ENCODE results near the gene SLC1A5. TPM values are rescaled to one million over a fixed set of nuclear protein-coding genes. Genes with fewer than 3 reads are reported as not detected.

The SLC1A5 gene
- total RNA-seq, 1 donor from 2014 or later, result 35.4 TPM

DNA sequence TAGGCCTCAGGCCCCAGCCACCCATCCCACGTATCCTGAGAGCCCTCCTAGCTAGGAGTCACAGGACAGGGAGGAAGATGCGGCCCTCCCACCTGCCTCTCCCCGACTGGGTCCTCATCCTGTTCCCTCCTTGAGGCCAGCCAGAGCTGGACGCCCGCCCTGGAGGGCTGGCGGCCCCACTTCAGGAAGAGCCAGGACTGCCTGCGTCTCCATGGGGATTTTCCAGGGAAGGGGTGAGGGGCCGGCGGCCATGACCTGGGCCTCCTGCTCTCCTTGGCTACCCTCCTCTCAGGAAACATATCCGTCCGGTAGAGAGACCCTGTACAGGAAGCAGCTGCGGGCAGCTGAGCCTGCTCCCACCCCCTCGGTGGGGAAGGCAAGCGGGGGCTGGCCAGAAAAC, 60.2 kb downstream of the SLC1A5 start:
- TF ChIP-seq, protein P1, sequence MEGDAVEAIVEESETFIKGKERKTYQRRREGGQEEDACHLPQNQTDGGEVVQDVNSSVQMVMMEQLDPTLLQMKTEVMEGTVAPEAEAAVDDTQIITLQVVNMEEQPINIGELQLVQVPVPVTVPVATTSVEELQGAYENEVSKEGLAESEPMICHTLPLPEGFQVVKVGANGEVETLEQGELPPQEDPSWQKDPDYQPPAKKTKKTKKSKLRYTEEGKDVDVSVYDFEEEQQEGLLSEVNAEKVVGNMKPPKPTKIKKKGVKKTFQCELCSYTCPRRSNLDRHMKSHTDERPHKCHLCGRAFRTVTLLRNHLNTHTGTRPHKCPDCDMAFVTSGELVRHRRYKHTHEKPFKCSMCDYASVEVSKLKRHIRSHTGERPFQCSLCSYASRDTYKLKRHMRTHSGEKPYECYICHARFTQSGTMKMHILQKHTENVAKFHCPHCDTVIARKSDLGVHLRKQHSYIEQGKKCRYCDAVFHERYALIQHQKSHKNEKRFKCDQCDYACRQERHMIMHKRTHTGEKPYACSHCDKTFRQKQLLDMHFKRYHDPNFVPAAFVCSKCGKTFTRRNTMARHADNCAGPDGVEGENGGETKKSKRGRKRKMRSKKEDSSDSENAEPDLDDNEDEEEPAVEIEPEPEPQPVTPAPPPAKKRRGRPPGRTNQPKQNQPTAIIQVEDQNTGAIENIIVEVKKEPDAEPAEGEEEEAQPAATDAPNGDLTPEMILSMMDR (IDR thresholded peaks at IDR 0.05; ENCODE audit: partially characterized antibody, unreplicated experiment), result no peak
- no peaks in the 10 kb centered on the region for H3K36me3 Mint-ChIP-seq (ENCODE audit: unreplicated experiment)
- peak overlapping the region; percentile 72 for H3K27ac Mint-ChIP-seq (ENCODE audit: unreplicated experiment)
- peaks cover 17% of the 10 kb centered on the region for H3K9me3 Mint-ChIP-seq (ENCODE audit: unreplicated experiment)
- H3K27me3 Mint-ChIP-seq (ENCODE audit: unreplicated experiment), result peaks cover 27% of the 10 kb centered on the region
- H3K4me1 Mint-ChIP-seq (ENCODE audit: low read depth, unreplicated experiment), result peaks cover 46% of the 10 kb centered on the region
- no peak for DNase-seq
- no peak overlapping the region for H3K4me3 Mint-ChIP-seq (ENCODE audit: unreplicated experiment)

DNA sequence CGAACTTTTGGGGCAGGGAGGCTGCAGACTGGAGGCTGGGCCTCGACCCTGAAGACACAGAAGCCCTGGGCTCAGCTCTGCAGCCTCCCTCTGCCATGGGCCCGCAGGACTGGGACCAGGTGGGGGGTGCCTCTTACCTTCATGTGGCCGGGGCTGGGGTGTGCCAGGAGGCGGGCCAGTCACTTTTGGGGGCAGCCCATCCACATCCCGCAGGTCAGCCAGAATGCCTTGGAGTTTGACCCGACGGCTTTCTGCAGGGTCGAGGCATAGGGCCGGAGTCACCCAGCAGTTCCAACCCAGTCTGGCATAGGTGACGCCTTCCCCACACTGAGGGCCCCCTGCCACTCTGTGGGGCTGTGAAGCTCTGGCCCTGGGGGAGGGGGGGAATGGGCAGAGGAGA, 60.6 kb downstream of the SLC1A5 start:
- DNase-seq, result no peak
- Mint-ChIP-seq H3K36me3 (ENCODE audit: unreplicated experiment) (no peaks in the 10 kb centered on the region), H3K4me3 (ENCODE audit: unreplicated experiment) (peak overlapping the region; percentile 14), H3K4me1 (ENCODE audit: low read depth, unreplicated experiment) (peaks cover 46% of the 10 kb centered on the region), H3K27me3 (ENCODE audit: unreplicated experiment) (peaks cover 27% of the 10 kb centered on the region), H3K9me3 (ENCODE audit: unreplicated experiment) (peaks cover 17% of the 10 kb centered on the region), H3K27ac (ENCODE audit: unreplicated experiment) (peak overlapping the region; percentile 93)
- TF ChIP-seq, protein P1 (IDR thresholded peaks at IDR 0.05; ENCODE audit: partially characterized antibody, unreplicated experiment), result no peak

DNA sequence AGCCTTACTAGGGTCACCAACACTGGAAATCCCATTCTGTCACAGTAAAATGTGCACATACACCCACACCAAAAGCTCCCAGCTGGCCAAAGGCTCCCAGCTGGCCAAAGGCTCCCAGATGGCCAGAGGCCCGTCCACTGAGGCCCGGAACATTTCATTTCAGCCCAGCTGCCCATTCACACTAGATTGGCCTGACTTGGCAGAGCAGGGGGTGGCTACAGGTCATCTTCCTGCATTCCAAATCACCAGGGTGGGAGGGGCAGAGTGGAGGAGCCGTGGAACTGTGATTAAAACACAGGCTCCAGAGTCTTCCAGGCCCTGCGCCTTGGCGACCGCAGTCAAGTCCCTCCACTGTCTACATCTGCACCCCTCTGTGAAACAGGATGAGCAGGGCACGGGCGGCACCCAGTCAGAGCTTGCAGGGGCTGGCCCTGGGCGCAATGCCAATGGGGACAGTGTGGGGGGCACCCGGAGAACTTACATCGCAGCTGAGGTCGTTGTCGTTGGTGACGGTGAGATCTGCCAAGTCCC, 61.4 kb downstream of the SLC1A5 start:
- peaks cover 43% of the 10 kb centered on the region for H3K4me1 Mint-ChIP-seq (ENCODE audit: low read depth, unreplicated experiment)
- H3K9me3 Mint-ChIP-seq (ENCODE audit: unreplicated experiment), result peaks cover 18% of the 10 kb centered on the region
- no peaks in the 10 kb centered on the region for H3K36me3 Mint-ChIP-seq (ENCODE audit: unreplicated experiment)
- H3K27ac Mint-ChIP-seq (ENCODE audit: unreplicated experiment), result peak overlapping the region; percentile 93
- H3K4me3 Mint-ChIP-seq (ENCODE audit: unreplicated experiment), result peak overlapping the region; percentile 49
- TF ChIP-seq, protein P1 (IDR thresholded peaks at IDR 0.05; ENCODE audit: partially characterized antibody, unreplicated experiment), result no peak
- peaks cover 26% of the 10 kb centered on the region for H3K27me3 Mint-ChIP-seq (ENCODE audit: unreplicated experiment)
- DNase-seq, result no peak

DNA sequence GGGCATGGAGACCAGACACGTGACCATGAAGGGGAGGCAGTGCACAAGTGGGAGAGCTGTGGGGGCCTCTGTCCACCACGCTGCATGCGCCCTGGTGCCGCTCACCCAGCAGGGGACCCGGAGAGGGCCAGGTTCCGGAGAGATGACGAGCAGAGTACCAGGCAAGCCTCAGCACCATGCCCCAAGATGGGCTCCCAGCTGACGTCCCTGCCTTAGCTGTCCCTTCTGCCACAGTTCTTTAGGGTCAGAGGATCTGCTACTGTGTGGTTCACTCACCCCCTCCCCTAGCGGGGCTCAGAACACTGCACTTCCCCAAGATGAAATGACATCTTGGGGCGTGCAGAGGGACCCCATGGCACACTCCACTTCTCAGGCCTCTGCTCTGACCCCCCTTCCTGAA, 61.8 kb downstream of the SLC1A5 start:
- H3K4me3 Mint-ChIP-seq (ENCODE audit: unreplicated experiment), result peak overlapping the region; percentile 74

DNA sequence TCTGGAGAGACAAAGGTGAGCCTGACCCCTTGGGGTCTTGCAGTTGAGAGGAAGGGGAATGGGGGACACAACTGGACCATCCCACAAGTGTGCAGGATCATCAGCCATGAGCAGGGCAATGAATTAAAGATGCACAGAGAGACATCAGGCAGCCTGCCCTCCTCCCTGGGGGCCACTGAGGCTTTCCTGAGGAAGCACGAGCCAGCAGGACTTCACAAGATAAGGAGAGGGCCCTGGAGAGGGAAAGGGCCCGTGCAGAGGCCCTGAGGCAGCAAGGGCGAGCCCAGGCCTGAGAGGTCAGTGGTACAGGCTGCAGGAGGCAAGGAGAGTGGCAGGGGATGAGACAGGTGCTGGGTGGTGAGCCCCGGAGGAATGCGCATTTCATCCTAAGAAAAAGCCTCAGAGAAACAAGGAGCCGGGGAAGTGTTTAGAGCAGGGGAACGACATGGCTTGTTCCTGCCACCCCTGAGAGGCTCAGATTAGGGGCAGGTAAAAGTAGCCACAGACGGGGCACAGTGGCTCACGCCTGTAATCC, 62.5 kb downstream of the SLC1A5 start:
- Mint-ChIP-seq H3K27ac (ENCODE audit: unreplicated experiment) (peak overlapping the region; percentile 93), H3K4me1 (ENCODE audit: low read depth, unreplicated experiment) (peaks cover 34% of the 10 kb centered on the region), H3K9me3 (ENCODE audit: unreplicated experiment) (peaks cover 18% of the 10 kb centered on the region), H3K4me3 (ENCODE audit: unreplicated experiment) (peak overlapping the region; percentile 74), H3K27me3 (ENCODE audit: unreplicated experiment) (peaks cover 18% of the 10 kb centered on the region), H3K36me3 (ENCODE audit: unreplicated experiment) (no peaks in the 10 kb centered on the region)
- peak; percentile 54 for DNase-seq
- TF ChIP-seq, protein P1 (IDR thresholded peaks at IDR 0.05; ENCODE audit: partially characterized antibody, unreplicated experiment), result no peak

More for the DNA sequence above, 61.8 kb downstream of the SLC1A5 start:
- Mint-ChIP-seq H3K36me3 (ENCODE audit: unreplicated experiment) (no peaks in the 10 kb centered on the region), H3K4me1 (ENCODE audit: low read depth, unreplicated experiment) (peaks cover 39% of the 10 kb centered on the region), H3K27me3 (ENCODE audit: unreplicated experiment) (peaks cover 21% of the 10 kb centered on the region), H3K9me3 (ENCODE audit: unreplicated experiment) (peaks cover 17% of the 10 kb centered on the region), H3K27ac (ENCODE audit: unreplicated experiment) (peak overlapping the region; percentile 93)
- DNase-seq, result no peak
- TF ChIP-seq, protein P1 (IDR thresholded peaks at IDR 0.05; ENCODE audit: partially characterized antibody, unreplicated experiment), result no peak

Measured in glutamatergic neuron (in vitro differentiated cells).